A549 (cell line): Measurements from ENCODE around the gene MOSMO. TPM values are rescaled to one million over a fixed set of nuclear protein-coding genes. Genes with fewer than 3 reads are reported as not detected.

Experiments used
- ATAC-seq, 2 experiments: fragments of 200-7000 bp in 1 of 2; fragments of >200 bp in 1 of 2; cut with Nextera tagmentation in 1 of 2; cut with Tn5 transposase in 1 of 2; 3 replicates each; pipeline versions ENCODE4 v1.8.0 to v1.9.1; 2018 to 2020; ENCODE audit warnings: mild to moderate bottlenecking in 1 of 2, moderate library complexity in 1 of 2
- CTCF ChIA-PET: fragments of 300-600 bp; sonication (Branson Sonifier 250); formaldehyde crosslinking; extraction: SDS; loops from one replicate; lab custom pipeline; 2021; ENCODE audit warnings: antibody characterized with exemption, inconsistent platforms; lab: Yijun Ruan, JAX
- POLR2A ChIA-PET: fragments of 350-600 bp; formaldehyde crosslinking; extraction: SDS; loops from one replicate; lab custom pipeline; 2021; ENCODE audit warnings: antibody characterized with exemption, inconsistent platforms; lab: Yijun Ruan, JAX
- DNase-seq, 2 experiments: peaks; one replicate each; pipeline versions ENCODE4 v3.0.0 to v3.0.0-alpha.2; 2011 to 2016; ENCODE audit warnings: low read depth in 1 of 2, low spot score in 1 of 2
- FAIRE-seq: peaks from 2 replicates; lab custom pipeline; 2011; peaks lifted over from hg19 to GRCh38; lab: Jason Lieb, UNC
- H3K27ac ChIP-seq, 2 experiments: fragments of >200 bp; sonication (Bioruptor Twin); formaldehyde crosslinking; 3 replicates each; pipeline ENCODE4 v1.5.1; 2016 to 2017
- H3K4me1 ChIP-seq: fragments of >200 bp; sonication (Bioruptor Twin); formaldehyde crosslinking; 3 replicates; pipeline ENCODE4 v1.6.1; 2016
- H3K4me2 ChIP-seq: fragments of >200 bp; sonication (Bioruptor Twin); formaldehyde crosslinking; 3 replicates; pipeline ENCODE4 v1.6.1; 2016
- H3K4me3 ChIP-seq: fragments of >200 bp; sonication (Bioruptor Twin); formaldehyde crosslinking; 3 replicates; pipeline ENCODE4 v1.5.1; 2016
- H3K9me3 ChIP-seq: fragments of >200 bp; sonication (Bioruptor Twin); formaldehyde crosslinking; 3 replicates; pipeline ENCODE4 v1.6.1; 2016
- CBX8 ChIP-seq: fragments of 200-600 bp; sonication (generic); IDR thresholded peaks from 2 replicates; pipeline ENCODE4 v1.6.1; 2016
- CEBPB ChIP-seq, 2 experiments: fragments of >200 bp in 1 of 2; sonication (Bioruptor Twin) in 1 of 2; formaldehyde crosslinking in 1 of 2; IDR thresholded peaks; 2 replicates each; pipeline ENCODE4 v1.6.1; 2012 to 2016
- CHD2 ChIP-seq: fragments of 150-350 bp; IDR thresholded peaks from 2 replicates; pipeline ENCODE4 v1.6.1; 2014; ENCODE audit warnings: low read length; ENCODE audit not compliant: partially characterized antibody
- EHF ChIP-seq: fragments of 250-450 bp; sonication (Bioruptor Pico); IDR thresholded peaks from 2 replicates; pipeline ENCODE4 v1.5.0; 2020; ENCODE audit warnings: mild to moderate bottlenecking
- EHMT2 ChIP-seq: fragments of 200-600 bp; sonication (generic); IDR thresholded peaks from 2 replicates; pipeline ENCODE4 v1.6.1; 2016; ENCODE audit warnings: antibody characterized with exemption, low read depth, mild to moderate bottlenecking, moderate library complexity
- ELK1 ChIP-seq: fragments of 150-350 bp; IDR thresholded peaks from 2 replicates; pipeline ENCODE4 v1.6.1; 2014; ENCODE audit warnings: low read depth, mild to moderate bottlenecking, low read length
- EP300 ChIP-seq, 2 experiments: fragments of >200 bp; sonication (Bioruptor Twin); formaldehyde crosslinking; IDR thresholded peaks; 2 replicates in 1 of 2; 3 replicates in 1 of 2; pipeline ENCODE4 v1.6.1; 2016 to 2017
- FOSL2 ChIP-seq, 2 experiments: fragments of 450-650 bp in 1 of 2; fragments of >200 bp in 1 of 2; sonication (Bioruptor Twin) in 1 of 2; formaldehyde crosslinking; IDR thresholded peaks; 2 replicates each; pipeline versions ENCODE4 v1.5.0 to v1.6.1; 2016 to 2020; ENCODE audit warnings: mild to moderate bottlenecking in 1 of 2, moderate library complexity in 1 of 2
- FOXS1 ChIP-seq: fragments of 250-450 bp; sonication (Bioruptor Pico); IDR thresholded peaks from 2 replicates; pipeline ENCODE4 v1.5.0; 2020; ENCODE audit warnings: mild to moderate bottlenecking, moderate library complexity
- GATA3 ChIP-seq: IDR thresholded peaks from 2 replicates; pipeline ENCODE4 v1.6.1; 2012; ENCODE audit warnings: borderline replicate concordance
- HDAC2 ChIP-seq: fragments of 200-600 bp; sonication (generic); IDR thresholded peaks from 2 replicates; pipeline ENCODE4 v1.6.1; 2016
- HES2 ChIP-seq: fragments of >200 bp; sonication (Bioruptor Twin); formaldehyde crosslinking; IDR thresholded peaks from 2 replicates; pipeline ENCODE4 v1.6.1; 2016
- HEYL ChIP-seq: fragments of 250-450 bp; sonication (Bioruptor Pico); IDR thresholded peaks from 2 replicates; pipeline ENCODE4 v1.8.0; 2021; ENCODE audit warnings: mild to moderate bottlenecking, moderate library complexity
- HMGXB4 ChIP-seq: fragments of 250-450 bp; sonication (Bioruptor Pico); IDR thresholded peaks from 2 replicates; pipeline ENCODE4 v1.5.0; 2021; ENCODE audit warnings: mild to moderate bottlenecking, moderate library complexity, borderline replicate concordance
- HOXA7 ChIP-seq: fragments of 250-450 bp; sonication (Bioruptor Pico); IDR thresholded peaks from 2 replicates; pipeline ENCODE4 v1.5.0; 2020; ENCODE audit warnings: mild to moderate bottlenecking, moderate library complexity
- KDM1A ChIP-seq: fragments of 200-600 bp; sonication (generic); IDR thresholded peaks from 2 replicates; pipeline ENCODE4 v1.6.1; 2016; ENCODE audit warnings: low read depth, mild to moderate bottlenecking
- MYC ChIP-seq: IDR thresholded peaks from 2 replicates; pipeline ENCODE4 v1.6.1; 2012; ENCODE audit warnings: mild to moderate bottlenecking, inconsistent platforms, low read length, improper control_type of control experiment, borderline replicate concordance
- NPAS2 ChIP-seq: fragments of 250-450 bp; sonication (Bioruptor Pico); IDR thresholded peaks from 2 replicates; pipeline ENCODE4 v1.8.0; 2022; ENCODE audit warnings: mild to moderate bottlenecking, moderate library complexity, borderline replicate concordance
- NR3C1 ChIP-seq: fragments of >200 bp; sonication (Bioruptor Twin); formaldehyde crosslinking; IDR thresholded peaks from 3 replicates; pipeline ENCODE4 v1.6.1; 2017
- PBX3 ChIP-seq: IDR thresholded peaks from 2 replicates; pipeline ENCODE4 v1.6.1; 2012
- POLR2AphosphoS2 ChIP-seq: conservative IDR thresholded peaks from 2 replicates; pipeline ENCODE4 v1.6.1; 2012; ENCODE audit warnings: low read length, improper control_type of control experiment, inconsistent platforms
- RCOR1 ChIP-seq: fragments of 150-350 bp; IDR thresholded peaks from 2 replicates; pipeline ENCODE4 v1.6.1; 2014; ENCODE audit warnings: antibody characterized with exemption, low read length, low read depth
- REST ChIP-seq: fragments of 200-600 bp; sonication (generic); IDR thresholded peaks from 2 replicates; pipeline ENCODE4 v1.6.1; 2016; ENCODE audit warnings: antibody characterized with exemption, mild to moderate bottlenecking, moderate library complexity
- SMC3 ChIP-seq: fragments of >200 bp; sonication (Bioruptor Twin); formaldehyde crosslinking; IDR thresholded peaks from 3 replicates; pipeline ENCODE4 v1.6.1; 2018; ENCODE audit warnings: inconsistent platforms
- SREBF2 ChIP-seq: fragments of 450-650 bp; IDR thresholded peaks from 2 replicates; pipeline ENCODE4 v1.6.1; 2014; ENCODE audit warnings: mild to moderate bottlenecking, moderate library complexity
- TP53 ChIP-seq: fragments of 250-450 bp; sonication (Bioruptor Pico); IDR thresholded peaks from 2 replicates; pipeline ENCODE4 v1.5.0; 2021; ENCODE audit warnings: mild to moderate bottlenecking, moderate library complexity
- ZSCAN20 ChIP-seq: fragments of 250-450 bp; sonication (Bioruptor Pico); IDR thresholded peaks from 2 replicates; pipeline ENCODE4 v1.8.0; 2022; ENCODE audit warnings: mild to moderate bottlenecking, moderate library complexity
- WGBS: methylation state at CpG from one replicate; pipeline ENCODE4 v1.1.6; 2017; ENCODE audit errors: missing lambda C conversion rate; 5-methylcytosine and 5-hydroxymethylcytosine counted together
- polyA plus RNA-seq, 4 experiments: library from polyadenylated mRNA; depleted of rRNA in 3 of 4; stranded (reverse); fragments of >200 nt; fragmentation: RNase III in 1 of 4; extraction: RNeasy Plus Mini Kit Qiagen cat#74134 plus additional on column Dnase treatment in 1 of 4; gene quantifications; 2 replicates in 3 of 4; 3 replicates in 1 of 4; pipeline ENCODE4 v1.2.3, GENCODE V29; 2011 to 2017

MOSMO gene
- polyA plus RNA-seq, 2 of the 4 experiments (the other 2 are of a cell fraction) = 9.7 to 14.4 TPM

GRCh38 chr16:22016927-22017326 is 9.0 kb downstream of the MOSMO start:
- TF ChIP-seq HOXA7 (CRISPR knock-in tag) = no peak
- TF ChIP-seq ZSCAN20 (CRISPR knock-in tag) = no peak
- TF ChIP-seq EHMT2 = no peak
- no peak for TF ChIP-seq KDM1A
- no peak for TF ChIP-seq CEBPB (IDR thresholded peaks at IDR 0.05)
- TF ChIP-seq EP300 (IDR thresholded peaks at IDR 0.05) = no peak
- TF ChIP-seq HMGXB4 (CRISPR knock-in tag) = no peak
- no peak for TF ChIP-seq HEYL (CRISPR knock-in tag)
- TF ChIP-seq MYC = no peak
- no peak for TF ChIP-seq ELK1
- no peak for TF ChIP-seq HES2
- no peak for TF ChIP-seq HDAC2
- no peak for TF ChIP-seq SREBF2
- TF ChIP-seq TP53 (CRISPR knock-in tag) = no peak
- no peak for TF ChIP-seq NPAS2
- TF ChIP-seq FOSL2 (IDR thresholded peaks at IDR 0.05) = no peak
- TF ChIP-seq FOSL2 (CRISPR knock-in tag; IDR thresholded peaks at IDR 0.05) = no peak
- TF ChIP-seq EHF (CRISPR knock-in tag) = no peak
- TF ChIP-seq SMC3 = no peak
- no peak overlapping the region for H3K27ac ChIP-seq
- ChIA-PET POLR2A (interaction anchor here (2.2 kb wide), 1 partner anchor 9 kb away, joined by 10 read pairs; the partner anchor contains the start of gene MOSMO), CTCF (interaction anchor here (1.1 to 2.3 kb wide), 5 partner anchors 13 to 171 kb away, joined by 4 to 8 read pairs (median 4); no protein-coding TSS in a partner anchor)
- H3K4me1 ChIP-seq = peaks cover 10% of the 10 kb centered on the region; the same call in 1 of the 3 replicates
- 77% methylated on average over 4 of the region's 4 CpGs for WGBS
- H3K9me3 ChIP-seq = no peaks in the 10 kb centered on the region
- no peak overlapping the region for H3K4me3 ChIP-seq
- DNase-seq = no peak
- no peak for FAIRE-seq
- ATAC-seq = no peak
- H3K4me2 ChIP-seq = no peak overlapping the region

- ChIA-PET POLR2A (no interaction called here), CTCF (interaction anchor here (2.3 kb wide), 1 partner anchor 59 kb away, joined by 7 read pairs; no protein-coding TSS in a partner anchor)
- WGBS = 89% methylated on average over 1 of the region's 1 CpG
- FAIRE-seq (no peak), ATAC-seq (no peak), DNase-seq (no peak)
- H3K4me1 ChIP-seq = peaks cover 16% of the 10 kb centered on the region; the same call in 2 of the 3 replicates
- H3K27ac ChIP-seq = no peak overlapping the region
- no peak overlapping the region for H3K4me2 ChIP-seq
- no peaks in the 10 kb centered on the region for H3K9me3 ChIP-seq
- no peak overlapping the region for H3K4me3 ChIP-seq
- TF ChIP-seq REST = no peak
- no peak for TF ChIP-seq CBX8
- TF ChIP-seq CHD2 = no peak
- TF ChIP-seq FOXS1 (CRISPR knock-in tag) = no peak
- no peak for TF ChIP-seq GATA3
- TF ChIP-seq RCOR1 = no peak
- TF ChIP-seq POLR2AphosphoS2 = no peak
- no peak for TF ChIP-seq NR3C1
- TF ChIP-seq CEBPB (IDR thresholded peaks at IDR 0.05) = no peak
- no peak for TF ChIP-seq PBX3
These were observed 10.6 kb downstream of the MOSMO start for GRCh38 chr16:22018559-22018958.
